KG1 (cell line): ENCODE data around the gene CIBAR2.

Source experiments
- DNase-seq: peaks from one replicate; lab custom pipeline; 2025; lab: John Stamatoyannopoulos, UW

The CIBAR2 gene

DNA sequence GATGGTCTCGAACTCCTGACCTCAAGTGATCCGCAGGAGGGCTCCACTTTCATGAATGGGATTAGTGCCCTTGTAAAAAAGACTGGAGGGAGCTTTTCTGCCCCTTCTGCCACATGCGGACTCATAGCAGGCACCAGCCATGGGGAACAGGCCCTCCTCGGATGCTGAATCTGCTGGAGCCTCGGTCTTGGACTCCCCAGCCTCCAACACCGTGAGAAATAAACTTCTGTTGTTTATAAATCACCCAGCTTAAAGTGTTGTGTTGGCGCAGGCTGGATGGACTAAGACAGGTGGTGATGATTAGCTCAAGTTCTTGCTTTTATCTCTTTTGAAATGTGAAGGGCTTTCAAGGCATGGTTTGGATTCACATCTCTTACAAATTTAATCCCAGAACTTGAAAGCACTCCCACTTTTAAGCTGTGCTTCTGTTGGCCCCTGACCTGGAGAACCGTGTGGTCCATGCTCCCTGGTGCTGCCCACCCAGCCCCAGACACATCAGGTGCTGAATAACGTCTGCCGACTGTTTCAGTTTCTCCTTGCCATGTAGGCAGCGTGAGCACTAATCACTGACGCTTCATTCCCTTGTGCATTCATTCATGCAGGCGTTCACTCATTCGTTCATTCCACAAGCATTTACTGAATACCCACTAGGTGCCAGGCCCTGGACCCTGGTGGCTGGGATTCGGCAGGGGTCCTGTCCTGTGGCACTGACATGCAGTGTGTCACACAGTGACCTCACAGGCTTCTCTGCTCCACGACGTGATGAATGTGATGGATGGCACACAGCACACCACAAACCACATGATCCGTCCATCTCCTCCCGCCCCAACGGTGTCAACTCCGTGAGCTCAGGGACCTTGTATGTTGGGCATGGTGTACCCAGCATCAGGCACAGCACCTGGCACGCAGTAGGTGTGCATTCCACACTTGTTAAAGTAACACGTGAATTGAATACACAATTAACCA, 8.9 kb downstream of the CIBAR2 start:
- DNase-seq = no peak

DNA sequence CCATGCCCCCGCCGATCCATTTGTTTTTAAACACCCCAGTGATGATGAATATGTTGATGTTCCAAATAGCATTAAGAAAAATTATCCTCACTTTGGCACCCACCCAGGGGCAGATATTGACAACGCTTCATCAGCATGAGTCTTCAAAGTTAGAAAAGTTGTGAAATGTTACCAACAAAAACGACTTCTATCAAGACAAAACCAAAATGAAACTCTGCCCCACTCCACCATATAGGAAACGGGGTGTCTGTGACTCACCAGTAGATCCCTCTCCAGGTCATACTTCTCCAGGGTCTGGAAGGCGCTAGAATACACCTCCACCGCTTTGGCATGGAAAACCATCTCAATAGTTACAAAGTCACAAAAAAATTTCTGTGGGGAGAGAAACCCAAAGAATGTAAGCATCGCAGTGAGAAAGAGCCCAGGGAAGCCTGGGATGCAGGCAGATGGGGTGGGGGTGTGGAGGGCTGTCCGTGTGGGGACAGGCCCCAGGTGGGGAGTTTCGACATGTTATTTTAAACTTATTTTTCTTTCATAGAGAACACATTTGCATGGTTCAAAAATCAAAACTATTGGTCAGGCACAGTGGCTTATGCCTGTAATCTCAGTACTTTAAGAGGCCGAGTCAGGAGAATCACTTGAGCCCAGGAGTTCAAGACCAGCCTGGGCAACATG, 10.2 kb downstream of the CIBAR2 start:
- no peak for DNase-seq

DNA sequence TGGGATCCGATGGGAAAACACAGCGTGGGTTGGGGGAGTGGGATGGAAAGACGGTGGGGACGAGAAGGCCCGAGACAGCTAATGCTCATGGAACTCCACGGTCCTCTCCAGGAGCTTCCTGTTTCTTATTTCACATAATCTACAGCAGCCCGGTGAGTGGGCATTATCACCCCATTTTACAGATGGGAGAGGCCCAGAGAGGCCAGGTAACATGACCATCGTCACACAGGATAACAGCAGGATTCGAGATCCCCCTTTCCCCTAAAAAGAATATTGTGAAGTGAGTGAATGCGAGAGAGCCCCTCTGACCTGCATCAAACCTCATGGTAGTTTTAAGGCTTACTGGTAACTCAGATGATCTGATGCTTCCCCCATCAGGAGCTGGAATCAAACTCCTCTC, 12.0 kb downstream of the CIBAR2 start:
- DNase-seq = no peak

DNA sequence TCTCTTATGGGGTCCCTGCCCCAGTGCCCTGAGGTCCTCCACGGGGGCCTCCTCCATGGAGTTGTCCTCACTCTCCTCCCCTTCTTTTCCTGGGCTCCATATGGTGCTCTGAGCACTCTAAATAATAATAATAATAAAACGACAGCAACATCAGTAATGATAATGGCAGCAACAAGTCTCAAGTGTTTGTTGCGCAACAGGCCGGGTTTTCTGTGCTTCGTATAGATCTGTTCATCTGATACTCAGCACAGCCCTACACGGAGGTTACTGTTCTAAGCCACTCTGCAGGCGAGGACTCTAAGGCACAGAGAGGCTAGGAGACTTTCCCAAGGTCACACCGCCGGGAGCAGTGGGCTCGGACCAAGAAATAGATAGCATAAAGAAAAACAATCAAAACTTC, 13.7 kb downstream of the CIBAR2 start:
- no peak for DNase-seq

DNA sequence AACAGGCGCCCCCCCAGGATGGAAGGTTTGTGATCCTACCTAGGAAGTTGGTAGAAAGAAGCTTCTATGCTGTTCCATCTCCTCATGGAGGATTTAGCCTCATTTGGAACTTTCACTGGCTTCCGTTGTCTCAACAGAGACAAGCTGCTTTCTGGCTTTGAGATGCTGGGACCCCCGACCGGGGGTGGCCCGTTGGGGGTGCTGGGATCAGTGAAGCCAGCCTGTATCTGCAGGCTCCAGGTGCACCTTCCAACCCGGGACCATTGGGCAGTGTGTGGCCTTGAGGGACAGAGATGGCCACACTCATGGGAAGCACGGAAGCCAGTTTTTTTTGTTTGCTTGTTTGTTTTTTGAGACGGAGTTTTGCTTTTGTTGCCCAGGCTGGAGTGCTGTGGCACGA, 15.4 kb downstream of the CIBAR2 start:
- no peak for DNase-seq

DNA sequence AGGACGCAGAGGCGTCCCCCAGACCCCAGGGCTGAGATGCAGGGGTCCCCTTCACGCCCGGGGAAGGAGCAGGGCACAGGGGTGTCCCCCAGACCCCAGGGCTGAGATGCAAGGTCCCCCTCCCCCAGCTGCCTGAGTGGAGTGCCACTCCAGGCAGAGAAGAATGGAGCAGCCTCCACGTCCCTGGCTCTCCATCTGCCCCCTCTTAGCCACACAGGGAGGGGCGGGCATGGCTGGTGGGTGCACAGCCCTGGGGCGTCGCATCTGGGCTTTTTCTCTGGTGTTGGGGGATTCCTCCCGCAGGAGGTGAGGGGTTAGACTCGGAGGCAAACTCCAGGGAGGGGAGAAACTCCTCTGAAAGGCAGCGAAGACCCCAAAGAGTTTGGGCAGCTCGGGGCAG, 17.5 kb downstream of the CIBAR2 start:
- DNase-seq = no peak

DNA sequence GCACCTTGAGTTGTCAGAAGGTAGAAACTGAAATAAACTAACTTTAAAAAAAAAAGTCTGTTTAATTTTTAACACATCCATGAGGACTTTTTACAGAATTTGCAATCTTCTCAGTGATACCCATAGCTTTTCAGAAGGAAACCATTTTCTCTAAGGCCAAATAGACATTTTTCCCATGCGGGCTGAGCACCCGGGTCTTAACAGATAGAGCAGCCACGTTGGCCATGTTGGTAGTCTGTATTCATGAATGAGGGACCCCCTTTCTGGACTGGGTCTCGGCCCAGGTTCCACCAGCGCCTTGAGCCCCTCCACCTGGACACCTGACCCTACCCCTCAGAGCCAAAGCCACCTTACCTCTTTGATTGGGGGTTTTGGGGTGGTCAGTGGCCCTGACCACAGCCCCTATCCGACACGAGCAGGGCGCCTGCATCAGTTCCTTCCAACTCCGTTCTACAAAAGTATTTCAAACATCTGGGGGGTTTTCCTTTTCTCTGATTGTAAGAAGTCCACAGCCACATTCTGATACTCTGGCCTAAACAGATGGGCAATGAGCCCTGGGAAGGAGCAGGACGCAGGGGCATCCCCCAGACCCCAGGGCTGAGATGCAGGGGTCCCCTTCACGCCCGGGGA, 18.0 kb downstream of the CIBAR2 start:
- DNase-seq = no peak

DNA sequence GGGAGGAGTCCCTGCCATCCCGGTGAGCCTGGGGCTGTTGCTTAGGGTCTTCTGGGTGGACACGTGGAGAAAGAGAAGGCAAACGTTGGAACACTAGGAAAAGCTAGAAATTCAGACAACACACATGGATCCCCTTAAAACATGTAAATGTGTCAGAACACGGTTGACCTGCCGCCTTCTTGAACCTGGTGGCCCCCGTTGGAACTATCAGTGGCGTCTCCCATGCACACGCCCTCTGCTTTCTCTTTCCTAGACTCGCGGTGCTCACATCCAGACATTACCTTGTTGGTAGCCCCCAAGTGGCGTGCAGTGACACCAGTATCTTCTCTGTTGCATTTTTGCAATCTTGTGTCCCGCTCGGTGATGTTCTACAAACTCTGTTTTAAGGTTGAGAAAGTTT, 18.6 kb downstream of the CIBAR2 start:
- DNase-seq = no peak

DNA sequence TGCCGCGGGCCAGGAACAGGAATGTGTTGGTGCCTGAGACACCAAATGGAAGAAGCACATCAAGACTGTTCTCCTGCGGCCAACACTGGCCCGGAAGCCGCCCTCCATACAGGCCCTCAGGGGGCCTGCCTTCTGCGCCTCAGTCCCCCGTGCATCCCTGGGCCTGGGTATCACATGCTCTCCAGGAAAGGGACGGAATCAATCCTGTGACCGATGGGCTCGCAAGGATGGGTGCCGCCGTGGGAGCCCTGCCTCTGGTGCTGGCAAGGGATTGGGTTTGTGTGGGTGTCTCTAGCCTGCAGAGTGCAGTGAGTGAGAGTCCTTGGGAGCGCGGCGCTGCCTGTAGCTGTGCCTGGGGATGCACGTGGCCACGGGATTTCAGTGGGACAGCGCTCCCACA, 19.4 kb downstream of the CIBAR2 start:
- no peak for DNase-seq

DNA sequence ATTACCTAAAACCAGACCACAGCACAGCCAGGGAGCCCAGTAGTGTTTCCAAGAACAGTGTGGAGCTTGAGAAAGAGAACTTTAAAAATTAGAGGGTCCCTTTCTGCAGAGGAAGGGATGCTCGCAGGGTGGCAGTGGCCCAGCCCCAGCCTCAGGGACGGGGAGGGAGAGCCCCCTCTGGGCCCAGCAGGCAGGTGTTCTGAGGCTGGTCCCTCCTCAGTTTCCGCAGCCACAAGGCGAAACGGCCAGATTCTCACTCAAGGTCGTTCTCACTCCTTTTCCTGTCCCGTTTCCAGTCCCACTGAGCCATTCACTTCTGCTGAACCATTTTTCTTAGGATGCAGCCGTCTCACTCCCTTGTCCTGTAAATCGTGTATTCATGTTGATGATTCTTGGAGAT, 20.0 kb downstream of the CIBAR2 start:
- DNase-seq = no peak

DNA sequence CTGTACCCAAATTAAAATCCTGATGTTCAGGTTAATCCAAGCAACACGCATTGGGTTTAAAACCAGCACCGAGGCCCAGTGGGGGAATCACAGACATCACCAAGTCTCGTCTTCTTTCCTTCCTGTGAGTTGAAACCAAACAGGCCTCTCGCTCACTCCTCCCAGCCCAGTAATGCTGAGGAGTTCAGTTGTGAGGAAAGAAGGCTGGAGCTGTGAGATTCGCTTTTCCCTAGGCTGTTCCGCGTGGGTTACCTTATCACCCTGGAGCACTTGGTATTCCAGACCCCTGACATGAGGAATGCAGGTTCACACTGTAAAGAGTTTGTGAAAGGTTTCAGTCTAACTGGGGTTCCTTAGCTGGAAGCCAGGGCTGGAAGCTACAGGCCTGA, 20.8 kb downstream of the CIBAR2 start:
- DNase-seq = no peak

DNA sequence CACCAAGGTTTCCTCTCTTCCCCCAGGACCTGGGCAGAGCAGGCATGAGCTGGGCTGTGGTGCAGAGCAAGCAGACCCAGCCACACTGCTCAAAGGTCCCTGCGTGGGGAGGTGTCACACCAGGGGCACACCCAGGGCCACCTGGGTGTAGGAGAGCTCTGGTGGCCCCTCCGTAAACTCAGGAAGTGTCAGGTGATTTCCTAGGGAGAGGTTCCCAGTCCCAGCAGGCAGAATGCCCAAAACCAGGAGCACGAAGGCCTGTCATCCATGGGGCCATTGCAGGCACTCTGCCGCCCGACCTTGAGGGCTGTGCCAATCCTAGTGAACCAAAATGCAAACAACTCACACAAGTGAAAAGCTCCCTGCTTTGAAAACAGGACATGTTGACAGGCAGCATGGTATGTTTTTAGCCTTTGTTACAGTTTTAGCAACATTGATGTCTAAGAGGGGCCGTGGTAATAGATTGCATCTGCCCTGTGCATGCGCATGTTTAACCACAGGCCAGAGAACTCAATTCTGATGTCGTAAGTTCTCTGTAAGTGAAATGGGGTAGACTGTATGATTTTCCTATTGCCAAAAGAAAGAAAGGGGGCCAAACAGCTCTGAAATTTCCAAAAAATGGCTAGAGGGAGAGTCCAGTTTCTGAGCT, 21.3 kb downstream of the CIBAR2 start:
- no peak for DNase-seq

DNA sequence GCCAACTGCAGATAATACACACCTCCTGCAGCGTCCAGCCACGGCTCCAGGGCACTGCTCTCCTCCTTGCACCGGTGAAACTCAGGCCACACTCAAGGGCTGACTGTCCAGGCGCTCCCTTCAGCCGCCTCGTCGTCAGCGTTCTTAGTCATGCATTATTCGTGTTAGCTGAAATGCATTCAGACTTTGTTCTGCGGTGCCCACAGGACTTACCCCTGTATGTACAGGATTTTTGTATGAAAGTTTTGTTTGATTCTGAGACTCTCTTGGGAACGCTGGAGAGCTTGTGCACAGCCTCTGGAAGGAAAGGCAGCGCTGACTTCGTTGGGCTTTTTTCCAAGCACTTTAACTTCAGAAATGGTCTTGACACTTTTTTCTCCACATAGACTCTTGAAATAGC, 22.1 kb downstream of the CIBAR2 start:
- no peak for DNase-seq

DNA sequence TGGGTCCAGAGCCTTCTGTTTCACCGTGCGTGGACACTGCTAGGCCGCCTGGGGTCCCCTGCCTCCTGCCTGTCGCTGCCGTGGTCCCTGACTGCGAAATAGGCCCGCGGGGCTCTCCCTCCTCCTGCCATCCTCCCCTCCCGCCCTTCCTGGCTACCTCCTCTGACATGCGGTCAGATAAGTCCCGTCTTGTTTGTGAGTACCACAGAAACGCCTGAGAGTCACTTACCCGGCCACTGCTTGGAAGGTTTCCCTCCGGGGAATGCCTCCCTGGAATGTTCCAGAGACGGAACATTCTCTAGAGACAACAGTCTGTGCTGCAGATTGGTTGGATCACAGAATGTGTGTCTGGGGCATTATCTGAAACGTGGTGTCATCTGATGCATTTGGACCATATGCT, 22.7 kb downstream of the CIBAR2 start:
- no peak for DNase-seq

DNA sequence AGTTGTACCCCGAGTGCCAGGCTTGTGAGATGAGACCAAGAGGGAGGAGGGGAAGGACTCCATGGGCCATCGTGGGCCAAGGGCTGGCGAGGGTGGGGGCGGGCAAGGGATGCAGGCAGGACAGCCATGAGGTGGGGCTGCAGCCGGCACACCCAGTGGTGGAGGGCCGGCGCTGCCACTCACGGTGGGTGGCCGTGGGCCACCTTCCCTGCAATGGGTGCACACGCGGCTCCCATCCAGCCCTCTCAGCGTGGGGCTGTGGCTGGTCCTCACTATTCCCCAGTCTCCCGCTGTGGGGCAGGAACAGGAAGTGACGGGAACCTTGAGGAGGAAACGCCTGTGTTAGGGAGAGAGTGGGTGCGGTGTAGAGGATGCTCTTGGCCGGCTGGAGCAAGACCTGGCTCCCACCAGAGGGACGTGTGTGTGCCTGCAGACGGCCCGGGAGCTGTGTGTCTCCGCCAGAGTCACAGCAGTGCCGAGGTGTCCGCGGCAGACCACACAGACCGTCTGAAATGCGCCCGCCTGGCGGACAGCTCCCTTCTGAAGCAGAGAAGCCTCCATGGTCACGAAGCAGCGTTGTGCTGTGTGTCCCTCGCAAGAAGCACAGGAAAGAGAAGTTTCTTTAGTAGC, 23.6 kb downstream of the CIBAR2 start:
- DNase-seq = no peak

DNA sequence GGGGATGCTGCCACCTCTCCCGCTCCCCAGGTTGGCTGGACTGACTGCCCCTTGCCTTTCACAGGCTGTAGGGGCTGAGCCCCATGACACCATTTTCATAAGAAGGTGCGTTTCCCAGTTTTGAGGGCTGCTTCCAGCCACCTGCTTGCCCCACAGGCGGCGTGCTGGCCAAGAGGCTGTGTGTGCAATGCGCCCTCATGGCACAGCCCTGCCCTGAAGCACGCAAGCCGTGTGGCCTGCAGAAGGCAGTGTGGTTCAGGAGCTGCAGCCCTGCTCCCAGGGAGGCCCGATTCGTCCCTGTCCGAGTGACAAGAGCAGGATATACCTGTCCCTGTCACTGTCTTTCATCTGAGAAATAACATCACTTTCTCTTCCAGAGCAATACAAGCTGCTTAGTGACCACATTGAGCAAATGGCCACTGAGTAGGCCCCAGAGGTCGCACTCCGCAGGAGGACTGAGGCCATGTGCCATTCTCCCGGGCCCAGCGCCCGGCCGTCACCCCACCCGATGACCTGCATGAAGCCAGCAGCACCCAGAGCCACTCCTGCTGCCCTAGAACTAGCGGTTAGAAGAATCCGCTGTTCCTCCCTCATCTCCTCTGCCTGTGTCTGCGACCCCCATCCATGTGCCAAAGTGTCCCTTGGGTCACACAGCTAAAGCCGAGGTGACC, 24.2 kb downstream of the CIBAR2 start:
- no peak for DNase-seq

DNA sequence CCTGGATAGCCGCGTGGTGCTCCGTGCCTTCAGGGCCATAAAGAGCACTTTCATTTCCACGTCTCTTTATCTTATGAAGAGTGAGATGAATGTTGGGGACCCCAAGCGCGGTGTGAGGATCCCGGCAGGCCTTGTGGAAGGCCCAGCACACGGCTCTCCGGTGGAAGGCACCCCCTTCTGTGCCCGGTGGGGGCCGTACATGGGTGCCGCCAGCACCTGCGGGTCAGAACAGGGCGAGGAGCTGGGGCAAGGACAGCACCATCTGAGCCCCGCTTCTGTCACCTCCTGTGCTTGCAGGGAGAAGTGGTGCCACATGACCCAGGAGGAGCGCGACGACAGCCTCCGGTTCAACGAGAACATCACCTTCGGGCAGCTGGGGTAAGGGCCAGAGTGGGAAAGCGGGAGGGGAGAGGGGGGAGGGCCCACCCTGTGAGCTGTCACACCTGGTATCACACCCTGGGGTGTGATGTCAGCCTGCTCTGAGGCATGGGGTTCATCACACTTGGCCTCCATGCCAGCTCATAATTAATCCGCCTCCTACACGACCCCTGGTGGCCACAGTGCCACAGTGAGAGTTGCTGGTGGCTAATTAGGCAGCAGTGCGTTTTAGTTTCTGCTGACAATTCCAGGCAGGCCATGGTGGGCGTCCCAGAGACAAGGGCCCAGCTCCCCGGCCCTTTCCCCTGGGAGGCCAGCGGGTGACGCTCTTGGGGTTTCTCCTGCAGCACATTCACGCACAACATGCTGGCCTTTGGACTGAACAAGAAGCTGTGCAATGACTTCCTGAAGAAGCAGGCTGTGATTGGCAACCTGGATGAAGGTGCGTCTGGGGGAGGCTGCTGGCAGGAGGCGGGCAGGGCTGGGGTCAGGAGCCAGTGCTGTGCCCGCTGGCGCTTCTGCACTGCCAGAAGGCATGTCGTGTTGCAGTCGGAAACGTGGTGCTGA, 25.7 kb downstream of the CIBAR2 start:
- peak; percentile 43 for DNase-seq

DNA sequence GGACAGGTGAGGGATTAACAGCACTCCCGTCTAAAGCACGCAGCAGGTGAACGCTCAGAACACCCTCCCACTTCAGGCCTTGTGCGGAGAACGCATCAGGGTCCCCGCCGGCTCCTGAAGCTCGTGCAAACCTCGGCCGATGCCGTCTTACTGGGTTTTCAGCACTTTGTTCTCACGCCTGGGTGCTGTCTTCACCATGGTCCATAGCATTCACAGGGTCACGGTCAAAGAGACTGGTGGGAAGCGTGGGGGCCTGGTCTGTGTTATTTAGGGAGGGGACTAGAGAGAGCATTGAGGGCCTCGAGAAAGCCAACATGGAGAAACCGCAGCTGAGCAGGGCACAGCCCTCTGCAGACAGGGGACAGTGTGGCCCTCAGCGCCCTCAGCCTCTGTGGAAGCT, 26.6 kb downstream of the CIBAR2 start:
- DNase-seq = no peak

DNA sequence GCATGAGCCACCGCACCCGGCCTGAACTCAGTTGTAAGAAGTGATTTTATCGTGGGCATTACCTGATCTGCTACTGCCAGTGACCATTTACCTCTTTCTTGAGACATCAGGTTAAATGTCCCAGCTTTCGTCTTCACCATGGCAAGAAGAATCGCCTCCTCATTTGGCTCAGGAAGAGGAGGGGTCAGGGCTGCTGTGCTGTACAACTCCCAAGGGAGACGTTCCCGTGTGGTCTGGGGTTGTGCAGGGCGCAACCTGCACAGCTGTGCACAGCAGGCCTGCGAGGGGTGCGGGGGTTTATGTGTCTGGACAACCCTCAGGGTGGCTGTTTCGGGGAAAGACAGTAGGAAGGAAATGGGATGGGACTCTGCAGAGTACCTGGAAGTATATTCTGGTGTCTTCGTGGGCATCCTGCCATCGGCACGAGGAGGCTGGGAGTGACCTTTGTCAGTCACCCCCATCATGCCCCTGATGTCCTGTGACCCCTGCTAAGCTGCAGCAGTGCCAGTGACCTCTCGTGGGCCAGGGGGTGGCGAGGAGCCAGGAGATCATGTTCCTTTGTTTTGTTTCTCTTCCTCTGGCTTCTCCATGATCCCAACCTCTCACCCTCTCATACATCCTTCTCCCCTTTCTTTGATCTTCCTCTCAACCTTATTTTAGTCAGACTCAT, 27.3 kb downstream of the CIBAR2 start:
- DNase-seq = no peak
